Activated CD4-positive, alpha-beta T cell treated with anti-CD3 and anti-CD28 coated beads for 4 hours (primary cell): Measurements from ENCODE around the gene NBEAL1.
"Not testable (repeated sequence)": the region's sequence is repeated elsewhere in the genome, so short reads cannot be mapped to it uniquely, and the experiment has no call there.

ENCODE experiments used
- DNase-seq, 2 donors: peaks; one replicate each; pipeline ENCODE4 v3.0.0-alpha.2; 2020

The NBEAL1 gene

GRCh38 chr2:203237346-203238238 is 222.9 kb downstream of the NBEAL1 start:
- no peak for DNase-seq

- no peak for DNase-seq
These were observed 223.6 kb downstream of the NBEAL1 start for GRCh38 chr2:203238292-203238703.

GRCh38 chr2:203238704-203239526 is 224.2 kb downstream of the NBEAL1 start, which contains the start of gene CYP20A1:
CYP20A1 (plus strand) TSS chr2:203239018; CDS start chr2:203239063, 45 bp downstream.
- DNase-seq: peak; percentile 97 to 98

GRCh38 chr2:203240491-203240890 is 225.8 kb downstream of the NBEAL1 start:
- DNase-seq: no peak

GRCh38 chr2:203242518-203242917 is 227.8 kb downstream of the NBEAL1 start:
- DNase-seq: no peak

- DNase-seq: no peak
These were observed 232.0 kb downstream of the NBEAL1 start for GRCh38 chr2:203246646-203247045.

- no peak for DNase-seq
These were observed 238.1 kb downstream of the NBEAL1 start for GRCh38 chr2:203252818-203253217.

- DNase-seq: not testable (repeated sequence)
These were observed 238.9 kb downstream of the NBEAL1 start for GRCh38 chr2:203253422-203254095.

- no peak for DNase-seq
These were observed 246.9 kb downstream of the NBEAL1 start for GRCh38 chr2:203261326-203262159.
